H1 (cell line): Measurements from ENCODE around the gene CCDC7. TPM values are rescaled to one million over a fixed set of nuclear protein-coding genes. Genes with fewer than 3 reads are reported as not detected.

Experiments
- CTCF ChIA-PET: fragments of 300-600 bp; sonication (Branson Sonifier 250); formaldehyde crosslinking; loops from one replicate; lab custom pipeline; 2021; ENCODE audit not compliant: partially characterized antibody; lab: Charles Lee
- POLR2A ChIA-PET: fragments of 300-600 bp; sonication (Branson Sonifier 250); formaldehyde crosslinking; loops from one replicate; lab custom pipeline; 2021; ENCODE audit warnings: inconsistent platforms; ENCODE audit not compliant: partially characterized antibody; lab: Charles Lee
- DNase-seq, 2 experiments: peaks; one replicate each; pipeline versions ENCODE4 v3.0.0 to v3.0.0-alpha.2; 2010 to 2022; ENCODE audit warnings: low spot score in 2 of 2, low read depth in 1 of 2, mixed read lengths in 1 of 2
- FAIRE-seq: peaks from 2 replicates; lab custom pipeline; 2011; peaks lifted over from hg19 to GRCh38; lab: Jason Lieb, UNC
- H2AFZ ChIP-seq: 2 replicates; pipeline ENCODE4 v1.8.1; 2012; ENCODE audit warnings: low read length, inconsistent platforms
- H2AK5ac ChIP-seq: 2 replicates; pipeline ENCODE4 v1.6.1; 2013; ENCODE audit warnings: low read depth, low read length
- H2BK120ac ChIP-seq: replicated peaks from 2 replicates; pipeline ENCODE3; 2013; ENCODE audit warnings: low read depth, low read length, inconsistent platforms
- H2BK12ac ChIP-seq: 2 replicates; pipeline ENCODE4 v1.6.1; 2013; ENCODE audit warnings: low read depth, low read length
- H2BK15ac ChIP-seq: 2 replicates; pipeline ENCODE4 v1.6.1; 2013; ENCODE audit warnings: low read length
- H2BK20ac ChIP-seq: 2 replicates; pipeline ENCODE4 v1.6.1; 2013; ENCODE audit warnings: low read length
- H2BK5ac ChIP-seq: 2 replicates; pipeline ENCODE4 v1.6.1; 2013; ENCODE audit warnings: low read depth, low read length
- H3K14ac ChIP-seq: 2 replicates; pipeline ENCODE4 v1.6.1; 2013; ENCODE audit warnings: inconsistent platforms; ENCODE audit not compliant: insufficient read length
- H3K18ac ChIP-seq: 2 replicates; pipeline ENCODE4 v1.6.1; 2013; ENCODE audit warnings: low read length; ENCODE audit errors: extremely low read depth
- H3K23ac ChIP-seq: 2 replicates; pipeline ENCODE4 v1.6.1; 2013; ENCODE audit warnings: inconsistent platforms; ENCODE audit not compliant: insufficient read length
- H3K23me2 ChIP-seq: 2 replicates; pipeline ENCODE4 v1.6.1; 2013; ENCODE audit warnings: low read depth, low read length
- H3K27ac ChIP-seq: 2 replicates; pipeline ENCODE4 v1.6.1; 2011; ENCODE audit warnings: low read depth, low read length, inconsistent platforms
- H3K27me3 ChIP-seq, 4 experiments: replicated peaks in 1 of 4; 1 replicate in 1 of 4; 2 replicates in 3 of 4; pipeline versions ENCODE4 v1.6.1 to v1.8.1; 2011 to 2013; ENCODE audit warnings: low read length in 3 of 4, mild to moderate bottlenecking in 3 of 4, inconsistent platforms in 2 of 4, mixed read lengths in 2 of 4, moderate library complexity in 1 of 4; ENCODE audit not compliant: control insufficient read depth in 3 of 4, insufficient read depth in 3 of 4; ENCODE audit errors: extremely low read depth in 1 of 4
- H3K36me3 ChIP-seq, 4 experiments: 2 replicates each; pipeline versions ENCODE4 v1.6.1 to v1.8.1; 2011 to 2013; ENCODE audit warnings: mild to moderate bottlenecking in 4 of 4, low read length in 3 of 4, moderate library complexity in 2 of 4, control low read depth in 1 of 4, inconsistent platforms in 1 of 4; ENCODE audit not compliant: insufficient read depth in 4 of 4, control insufficient read depth in 2 of 4
- H3K4ac ChIP-seq: replicated peaks from 2 replicates; pipeline ENCODE3; 2013; ENCODE audit warnings: low read length, low read depth, mixed read lengths, inconsistent platforms; ENCODE audit not compliant: insufficient read length
- H3K4me1 ChIP-seq, 4 experiments: replicated peaks in 1 of 4; 1 replicate in 1 of 4; 2 replicates in 3 of 4; pipeline versions ENCODE4 v1.6.1 to v1.8.1; 2011 to 2013; ENCODE audit warnings: low read length in 3 of 4, inconsistent platforms in 2 of 4, mixed read lengths in 1 of 4; ENCODE audit not compliant: insufficient read depth in 4 of 4, control insufficient read depth in 3 of 4
- H3K4me2 ChIP-seq, 2 experiments: 2 replicates each; pipeline versions ENCODE4 v1.6.1 to v1.8.1; 2011 to 2013; ENCODE audit warnings: low read depth in 2 of 2, low read length in 2 of 2, control low read depth in 1 of 2, inconsistent platforms in 1 of 2, mild to moderate bottlenecking in 1 of 2; ENCODE audit not compliant: insufficient read depth in 1 of 2
- H3K4me3 ChIP-seq, 4 experiments: fragments of 200-600, 300-600 bp in 1 of 4; sonication (generic), shearing (Covaris generic), sonication (Bioruptor Twin) in 1 of 4; 2 replicates each; pipeline versions ENCODE4 v1.5.1 to v1.8.1; 2011 to 2016; ENCODE audit warnings: low read length in 4 of 4, low read depth in 3 of 4, control low read depth in 2 of 4, inconsistent platforms in 2 of 4, mild to moderate bottlenecking in 2 of 4, mixed read lengths in 1 of 4, moderate library complexity in 1 of 4; ENCODE audit not compliant: insufficient read depth in 2 of 4; ENCODE audit errors: extremely low read depth in 1 of 4
- H3K56ac ChIP-seq: replicated peaks from 2 replicates; pipeline ENCODE3; 2013; ENCODE audit warnings: low read depth, mild to moderate bottlenecking, mixed read lengths, low read length, inconsistent platforms; ENCODE audit not compliant: insufficient read length
- H3K79me1 ChIP-seq: 2 replicates; pipeline ENCODE4 v1.6.1; 2013; ENCODE audit warnings: low read depth, low read length, control low read depth
- H3K79me2 ChIP-seq, 2 experiments: 2 replicates each; pipeline versions ENCODE4 v1.6.1 to v1.8.1; 2012 to 2013; ENCODE audit warnings: low read length in 2 of 2, mild to moderate bottlenecking in 2 of 2, inconsistent platforms in 1 of 2; ENCODE audit not compliant: insufficient read depth in 2 of 2, control insufficient read depth in 1 of 2
- H3K9ac ChIP-seq, 4 experiments: replicated peaks in 1 of 4; 1 replicate in 1 of 4; 2 replicates in 3 of 4; pipeline versions ENCODE4 v1.6.1 to v1.8.1; 2011 to 2013; ENCODE audit warnings: low read depth in 3 of 4, low read length in 3 of 4, control low read depth in 2 of 4, mild to moderate bottlenecking in 2 of 4, moderate library complexity in 2 of 4, inconsistent platforms in 1 of 4; ENCODE audit errors: extremely low read depth in 1 of 4
- H3K9me3 ChIP-seq, 2 experiments: 2 replicates each; pipeline versions ENCODE4 v1.6.1 to v1.8.1; 2012 to 2013; ENCODE audit warnings: mild to moderate bottlenecking in 2 of 2, moderate library complexity in 2 of 2, control low read depth in 1 of 2, inconsistent platforms in 1 of 2, low read depth in 1 of 2, low read length in 1 of 2, mixed read lengths in 1 of 2; ENCODE audit not compliant: insufficient read depth in 2 of 2
- H4K20me1 ChIP-seq, 2 experiments: replicated peaks in 1 of 2; 2 replicates each; pipeline versions ENCODE3 to v1.8.1; 2011 to 2013; ENCODE audit warnings: inconsistent platforms in 2 of 2, low read length in 2 of 2, mild to moderate bottlenecking in 1 of 2; ENCODE audit not compliant: insufficient read depth in 2 of 2, control insufficient read depth in 1 of 2
- H4K5ac ChIP-seq: 2 replicates; pipeline ENCODE4 v1.6.1; 2013; ENCODE audit warnings: low read length, low read depth, mixed read lengths, inconsistent platforms; ENCODE audit not compliant: insufficient read length
- H4K8ac ChIP-seq: 2 replicates; pipeline ENCODE4 v1.8.0; 2013; ENCODE audit warnings: mild to moderate bottlenecking, moderate library complexity, low read length, inconsistent platforms; ENCODE audit not compliant: insufficient read depth; ENCODE audit errors: extremely low read depth
- H4K91ac ChIP-seq: replicated peaks from 2 replicates; pipeline ENCODE3; 2013; ENCODE audit warnings: low read length, mixed read lengths, inconsistent platforms; ENCODE audit not compliant: insufficient read length
- CBX8 ChIP-seq: fragments of 300-800, 300-1000 bp; sonication (generic); IDR thresholded peaks from 2 replicates; pipeline ENCODE4 v1.7.1; 2016; ENCODE audit warnings: low read depth, low read length, borderline replicate concordance
- CHD1 ChIP-seq: IDR thresholded peaks from 2 replicates; pipeline ENCODE4 v1.6.1; 2012; ENCODE audit warnings: low read depth, low read length, improper control_type of control experiment
- RAD21 ChIP-seq, 2 experiments: IDR thresholded peaks in 1 of 2; conservative IDR thresholded peaks in 1 of 2; 2 replicates each; pipeline ENCODE4 v1.6.1; 2011; ENCODE audit warnings: low read depth in 2 of 2, low read length in 2 of 2, improper control_type of control experiment in 1 of 2, inconsistent platforms in 1 of 2, mild to moderate bottlenecking in 1 of 2, moderate library complexity in 1 of 2
- WGBS, 2 experiments: shearing (Covaris generic) in 1 of 2; methylation state at CpG; one replicate each; pipeline versions ENCODE4 v1.1.6 to v1.1.7; 2013 to 2015; ENCODE audit warnings: low lambda C conversion rate in 2 of 2, mixed read lengths in 2 of 2, inconsistent platforms in 1 of 2, low coverage in 1 of 2, missing lambda C conversion rate in 1 of 2; ENCODE audit not compliant: insufficient replicate concordance in 2 of 2, insufficient coverage in 1 of 2, insufficient read length in 1 of 2; ENCODE audit errors: extremely low coverage in 1 of 2, missing lambda C conversion rate in 1 of 2; 5-methylcytosine and 5-hydroxymethylcytosine counted together
- polyA plus RNA-seq, 7 experiments: library from polyadenylated mRNA; depleted of rRNA in 3 of 7; stranded (reverse) in 5 of 7; unstranded in 2 of 7; fragments of >200 nt in 5 of 7; fragments of 200-250 nt in 2 of 7; gene quantifications; 1 replicate in 5 of 7; 2 replicates in 1 of 7; 4 replicates in 1 of 7; pipeline versions ENCODE4 v1.2.1 to v1.2.3, GENCODE V29; 2011 to 2013; ENCODE audit warnings: missing spikeins in 2 of 7, mixed read lengths in 2 of 7
- total RNA-seq: library from RNA; stranded (reverse); fragmentation: NEBNext Ultra II Directional; extraction: Animal tissue kit (Norgen Biotek cat#: 25700); gene quantifications from 2 replicates; pipeline ENCODE4 v1.2.1, GENCODE V29; 2021
- TF ChIP-seq, protein P1 (sequence below), 3 experiments: IDR thresholded peaks; 1 replicate in 2 of 3; 2 replicates in 1 of 3; pipeline versions ENCODE4 v1.5.1 to v1.6.1; 2011; ENCODE audit warnings: low read length in 3 of 3, mild to moderate bottlenecking in 3 of 3, inconsistent platforms in 2 of 3, low read depth in 1 of 3, moderate library complexity in 1 of 3; ENCODE audit not compliant: insufficient read depth in 1 of 3; ENCODE audit errors: control extremely low read depth in 1 of 3

CCDC7 gene
- total and polyA plus RNA-seq, 2 of the 8 experiments (the other 6 are each of a cell fraction or from before 2014, with no cell fraction given): 0.18 to 0.74 TPM

- Histone ChIP-seq H3K4me1 (no peaks in the 10 kb centered on the region), H3K23me2 (no peaks in the 10 kb centered on the region), H3K23ac (no peak overlapping the region), H2BK20ac (no peak overlapping the region), H2AK5ac (no peak overlapping the region), H4K20me1 (no peaks in the 10 kb centered on the region), H2BK5ac (no peak overlapping the region), H2AFZ (no peak overlapping the region), H3K4ac (no peak overlapping the region), H3K36me3 (no peaks in the 10 kb centered on the region), H3K9ac (no peak overlapping the region), H3K18ac (no peak overlapping the region), H3K9me3 (peaks cover 0 to 5% of the 10 kb centered on the region in 2 experiments; a peak in 1 of 4 replicates), H2BK12ac (no peak overlapping the region), H3K79me2 (no peaks in the 10 kb centered on the region), H3K27me3 (no peaks in the 10 kb centered on the region), H3K14ac (no peak overlapping the region), H4K8ac (no peak overlapping the region), H4K5ac (no peak overlapping the region), H4K91ac (no peak overlapping the region), H3K79me1 (no peaks in the 10 kb centered on the region), H3K56ac (no peak overlapping the region), H3K27ac (no peak overlapping the region), H2BK120ac (no peak overlapping the region), H3K4me2 (no peak overlapping the region), H3K4me3 (no peak overlapping the region), H2BK15ac (no peak overlapping the region)
- TF ChIP-seq, protein P1, sequence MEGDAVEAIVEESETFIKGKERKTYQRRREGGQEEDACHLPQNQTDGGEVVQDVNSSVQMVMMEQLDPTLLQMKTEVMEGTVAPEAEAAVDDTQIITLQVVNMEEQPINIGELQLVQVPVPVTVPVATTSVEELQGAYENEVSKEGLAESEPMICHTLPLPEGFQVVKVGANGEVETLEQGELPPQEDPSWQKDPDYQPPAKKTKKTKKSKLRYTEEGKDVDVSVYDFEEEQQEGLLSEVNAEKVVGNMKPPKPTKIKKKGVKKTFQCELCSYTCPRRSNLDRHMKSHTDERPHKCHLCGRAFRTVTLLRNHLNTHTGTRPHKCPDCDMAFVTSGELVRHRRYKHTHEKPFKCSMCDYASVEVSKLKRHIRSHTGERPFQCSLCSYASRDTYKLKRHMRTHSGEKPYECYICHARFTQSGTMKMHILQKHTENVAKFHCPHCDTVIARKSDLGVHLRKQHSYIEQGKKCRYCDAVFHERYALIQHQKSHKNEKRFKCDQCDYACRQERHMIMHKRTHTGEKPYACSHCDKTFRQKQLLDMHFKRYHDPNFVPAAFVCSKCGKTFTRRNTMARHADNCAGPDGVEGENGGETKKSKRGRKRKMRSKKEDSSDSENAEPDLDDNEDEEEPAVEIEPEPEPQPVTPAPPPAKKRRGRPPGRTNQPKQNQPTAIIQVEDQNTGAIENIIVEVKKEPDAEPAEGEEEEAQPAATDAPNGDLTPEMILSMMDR (IDR thresholded peaks at IDR 0.05; ENCODE audit: control extremely low read depth in 1 of 3, insufficient read depth in 1 of 3, low read depth in 1 of 3, low read length in 3 of 3): peak in 2 of 3 experiments; percentile 9 to 27; a peak in 2 of 4 replicates
- peak; percentile 37 to 54 for TF ChIP-seq RAD21 (IDR thresholded peaks at IDR 0.05 in 1 of 2, conservative IDR thresholded peaks at IDR 0.05 in 1 of 2; ENCODE audit: low read depth in 2 of 2, low read length in 2 of 2)
- no peak for TF ChIP-seq CHD1
- no peak for TF ChIP-seq CBX8
- WGBS, 2 experiments: 80% methylated on average over 1 of the region's 1 CpG; no CpG with 5 or more reads in 1 of the 2 experiments
- ChIA-PET POLR2A (no interaction called here), CTCF (no interaction called here)
- DNase-seq (no peak), FAIRE-seq (no peak)
Measured at GRCh38 chr10:32713560-32713959, 267.6 kb downstream of the CCDC7 start.
